GM12878 (cell line): ENCODE measurements around the gene MICAL3. TPM values are rescaled to one million over a fixed set of nuclear protein-coding genes. Genes with fewer than 3 reads are reported as not detected.
A peak's percentile ranks its signal among the peaks of the same experiment; 100 is the strongest.

Source experiments
- BRCA1 ChIP-seq: IDR thresholded peaks from 2 replicates; pipeline ENCODE4 v1.6.1; 2011; ENCODE audit warnings: low read depth, low read length, improper control_type of control experiment
- CHD2 ChIP-seq: IDR thresholded peaks from 2 replicates; pipeline ENCODE4 v1.6.1; 2011; ENCODE audit warnings: low read depth, low read length, improper control_type of control experiment, borderline replicate concordance
- CREB1 ChIP-seq: IDR thresholded peaks from 2 replicates; pipeline ENCODE4 v1.6.1; 2012; ENCODE audit warnings: low read depth, mild to moderate bottlenecking, inconsistent platforms
- CREM ChIP-seq: IDR thresholded peaks from 2 replicates; pipeline ENCODE4 v1.6.1; 2014; ENCODE audit warnings: antibody characterized with exemption, low read depth
- EP300 ChIP-seq, 2 experiments: fragments of 150-350 bp in 1 of 2; IDR thresholded peaks; 2 replicates each; pipeline ENCODE4 v1.6.1; 2011 to 2012; ENCODE audit warnings: low read depth in 2 of 2, low read length in 2 of 2, borderline replicate concordance in 1 of 2, improper control_type of control experiment in 1 of 2, inconsistent platforms in 1 of 2; ENCODE audit not compliant: control insufficient read depth in 1 of 2
- IKZF2 ChIP-seq, 2 experiments: fragments of 450-650 bp; IDR thresholded peaks; 2 replicates each; pipeline ENCODE4 v1.6.1; 2017; ENCODE audit warnings: mild to moderate bottlenecking in 2 of 2, moderate library complexity in 2 of 2
- MTA2 ChIP-seq: fragments of 450-650 bp; IDR thresholded peaks from 2 replicates; pipeline ENCODE4 v1.6.1; 2016; ENCODE audit warnings: low read depth, mild to moderate bottlenecking, moderate library complexity
- MXI1 ChIP-seq: fragments of 150-350 bp; IDR thresholded peaks from 2 replicates; pipeline ENCODE4 v1.6.1; 2011; ENCODE audit warnings: low read depth, mild to moderate bottlenecking, inconsistent platforms, low read length, improper control_type of control experiment
- SIX5 ChIP-seq: IDR thresholded peaks from 2 replicates; pipeline ENCODE4 v1.6.1; 2011; ENCODE audit warnings: mild to moderate bottlenecking, low read depth, low read length, moderate library complexity; ENCODE audit not compliant: severe bottlenecking
- SMAD1 ChIP-seq: fragments of 450-650 bp; IDR thresholded peaks from 2 replicates; pipeline ENCODE4 v1.6.1; 2018; ENCODE audit warnings: mild to moderate bottlenecking, low read depth; ENCODE audit not compliant: partially characterized antibody
- STAT1 ChIP-seq: fragments of 450-650 bp; conservative IDR thresholded peaks from 2 replicates; pipeline ENCODE4 v1.6.1; 2014; ENCODE audit warnings: antibody characterized with exemption, mild to moderate bottlenecking
- TARDBP ChIP-seq: IDR thresholded peaks from 2 replicates; pipeline ENCODE4 v1.6.1; 2016; ENCODE audit warnings: borderline replicate concordance
- YY1 ChIP-seq: IDR thresholded peaks from 2 replicates; pipeline ENCODE4 v1.6.1; 2011; ENCODE audit warnings: low read depth, mild to moderate bottlenecking, low read length
- ZBED1 ChIP-seq: IDR thresholded peaks from 2 replicates; pipeline ENCODE4 v1.6.1; 2016; ENCODE audit warnings: borderline replicate concordance
- ZNF207 ChIP-seq: fragments of 450-650 bp; IDR thresholded peaks from 2 replicates; pipeline ENCODE4 v1.6.1; 2014; ENCODE audit warnings: antibody characterized with exemption, mild to moderate bottlenecking, borderline replicate concordance
- polyA plus RNA-seq, 11 experiments: library from polyadenylated mRNA; depleted of rRNA in 4 of 11; unstranded in 6 of 11; stranded (reverse) in 5 of 11; fragments of >200 nt; fragmentation: Nextera tagmentation in 4 of 11; fragmentation: Illumina TruSeq in 1 of 11; extraction: Ambion mirVana in 4 of 11; extraction: Trizol in 1 of 11; gene quantifications; 1 replicate in 1 of 11; 2 replicates in 10 of 11; pipeline versions ENCODE4 v1.2.1 to v1.2.3, GENCODE V29; 2011 to 2016; ENCODE audit warnings: inconsistent platforms in 2 of 11, missing spikeins in 2 of 11, low read depth in 1 of 11
- total RNA-seq, 4 experiments: library from RNA; depleted of rRNA in 3 of 4; stranded (reverse); fragments of >200 nt in 3 of 4; fragmentation: Illumina TruSeq in 1 of 4; extraction: Trizol in 1 of 4; gene quantifications; 2 replicates each; pipeline versions ENCODE4 v1.2.1 to v1.2.3, GENCODE V29; 2013 to 2021
- TF ChIP-seq, protein P1 (sequence below): fragments of 450-650 bp; IDR thresholded peaks from 2 replicates; pipeline ENCODE4 v1.6.1; 2017; ENCODE audit warnings: mild to moderate bottlenecking, moderate library complexity
- TF ChIP-seq, protein P2 (sequence below): fragments of 450-650 bp; IDR thresholded peaks from 2 replicates; pipeline ENCODE4 v1.6.1; 2016; ENCODE audit warnings: mild to moderate bottlenecking
- TF ChIP-seq, protein P3 (sequence below): fragments of 450-650 bp; IDR thresholded peaks from 2 replicates; pipeline ENCODE4 v1.6.1; 2017; ENCODE audit warnings: borderline replicate concordance
- TF ChIP-seq, protein P4 (sequence below): IDR thresholded peaks from 2 replicates; pipeline ENCODE4 v1.6.1; 2012; ENCODE audit warnings: mild to moderate bottlenecking, low read depth, low read length

The MICAL3 gene
- total and polyA plus RNA-seq, 10 of the 15 experiments (the other 5 are each of a cell fraction or from before 2014, with no cell fraction given) = 2.6 to 92.2 (median 24.0) TPM

DNA sequence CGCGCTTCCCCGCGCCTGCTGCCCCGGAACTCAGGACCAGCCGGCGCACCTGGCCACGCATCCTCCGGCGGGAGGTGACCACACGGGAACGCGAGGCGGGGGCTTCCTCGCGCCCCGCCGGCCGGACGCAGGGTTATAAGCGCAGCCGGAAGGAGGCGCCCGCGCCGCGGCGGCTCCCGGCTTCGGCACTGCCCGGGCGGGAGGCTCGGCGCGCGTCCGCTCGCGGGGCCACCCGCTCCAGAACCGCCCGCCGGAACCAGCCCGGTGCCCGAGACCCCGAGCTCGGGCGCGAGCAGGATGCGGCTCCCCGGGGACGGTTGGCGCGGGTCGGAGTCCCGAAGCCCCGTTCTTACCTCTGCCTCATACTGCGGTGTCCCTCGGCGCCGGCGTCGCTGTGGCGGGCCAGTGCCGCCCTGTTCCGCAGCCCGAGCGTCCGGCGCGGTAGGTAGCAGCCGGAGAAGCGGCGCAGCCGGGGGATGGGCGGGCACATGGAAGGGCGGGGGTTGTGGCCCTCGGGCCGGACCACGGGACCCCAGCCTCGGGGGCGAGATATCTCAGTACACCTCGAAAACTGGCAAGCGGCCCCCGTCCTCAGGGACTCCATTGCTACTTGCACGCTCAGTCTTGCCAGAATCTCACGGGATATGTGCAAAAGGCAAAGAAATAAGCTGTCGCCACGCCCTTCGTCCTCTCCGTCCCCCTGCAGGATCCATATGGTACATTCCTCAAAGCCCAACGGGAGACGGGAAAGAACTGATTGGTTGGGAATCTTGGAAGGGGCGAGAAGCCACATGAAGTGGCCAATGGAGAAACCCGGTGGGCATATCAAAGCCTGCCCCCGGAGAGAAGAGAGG lies 23.1 kb downstream of the MICAL3 start (continued):
- TF ChIP-seq, protein P1, sequence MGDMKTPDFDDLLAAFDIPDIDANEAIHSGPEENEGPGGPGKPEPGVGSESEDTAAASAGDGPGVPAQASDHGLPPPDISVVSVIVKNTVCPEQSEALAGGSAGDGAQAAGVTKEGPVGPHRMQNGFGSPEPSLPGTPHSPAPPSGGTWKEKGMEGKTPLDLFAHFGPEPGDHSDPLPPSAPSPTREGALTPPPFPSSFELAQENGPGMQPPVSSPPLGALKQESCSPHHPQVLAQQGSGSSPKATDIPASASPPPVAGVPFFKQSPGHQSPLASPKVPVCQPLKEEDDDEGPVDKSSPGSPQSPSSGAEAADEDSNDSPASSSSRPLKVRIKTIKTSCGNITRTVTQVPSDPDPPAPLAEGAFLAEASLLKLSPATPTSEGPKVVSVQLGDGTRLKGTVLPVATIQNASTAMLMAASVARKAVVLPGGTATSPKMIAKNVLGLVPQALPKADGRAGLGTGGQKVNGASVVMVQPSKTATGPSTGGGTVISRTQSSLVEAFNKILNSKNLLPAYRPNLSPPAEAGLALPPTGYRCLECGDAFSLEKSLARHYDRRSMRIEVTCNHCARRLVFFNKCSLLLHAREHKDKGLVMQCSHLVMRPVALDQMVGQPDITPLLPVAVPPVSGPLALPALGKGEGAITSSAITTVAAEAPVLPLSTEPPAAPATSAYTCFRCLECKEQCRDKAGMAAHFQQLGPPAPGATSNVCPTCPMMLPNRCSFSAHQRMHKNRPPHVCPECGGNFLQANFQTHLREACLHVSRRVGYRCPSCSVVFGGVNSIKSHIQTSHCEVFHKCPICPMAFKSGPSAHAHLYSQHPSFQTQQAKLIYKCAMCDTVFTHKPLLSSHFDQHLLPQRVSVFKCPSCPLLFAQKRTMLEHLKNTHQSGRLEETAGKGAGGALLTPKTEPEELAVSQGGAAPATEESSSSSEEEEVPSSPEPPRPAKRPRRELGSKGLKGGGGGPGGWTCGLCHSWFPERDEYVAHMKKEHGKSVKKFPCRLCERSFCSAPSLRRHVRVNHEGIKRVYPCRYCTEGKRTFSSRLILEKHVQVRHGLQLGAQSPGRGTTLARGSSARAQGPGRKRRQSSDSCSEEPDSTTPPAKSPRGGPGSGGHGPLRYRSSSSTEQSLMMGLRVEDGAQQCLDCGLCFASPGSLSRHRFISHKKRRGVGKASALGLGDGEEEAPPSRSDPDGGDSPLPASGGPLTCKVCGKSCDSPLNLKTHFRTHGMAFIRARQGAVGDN = 0 out of 2 replicates have a peak, but pooled peaks have one; percentile 78
- TF ChIP-seq CREM (peak; percentile 23; the same call in 1 of the 2 replicates), CHD2 (0 out of 2 replicates have a peak, but pooled peaks have one; percentile 45), BRCA1 (no peak), ZNF207 (no peak; the same call in 1 of the 2 replicates), YY1 (no peak; the same call in 1 of the 2 replicates), SIX5 (peak; percentile 8), SMAD1 (no peak), MTA2 (peak; percentile 60; the same call in 1 of the 2 replicates), EP300 (IDR thresholded peaks at IDR 0.05; ENCODE audit: borderline replicate concordance in 1 of 2, control insufficient read depth in 1 of 2, low read depth in 2 of 2, low read length in 2 of 2) (no peak), IKZF2 (IDR thresholded peaks at IDR 0.05) (peak in 1 of 2 experiments; percentile 57; a peak in 2 of 4 replicates), TARDBP (no peak), CREB1 (peak; percentile 49; the same call in 1 of the 2 replicates), STAT1 (peak; percentile 71; the same call in 1 of the 2 replicates), ZBED1 (no peak), MXI1 (peak; percentile 61; the same call in 1 of the 2 replicates)
- TF ChIP-seq, protein P2, sequence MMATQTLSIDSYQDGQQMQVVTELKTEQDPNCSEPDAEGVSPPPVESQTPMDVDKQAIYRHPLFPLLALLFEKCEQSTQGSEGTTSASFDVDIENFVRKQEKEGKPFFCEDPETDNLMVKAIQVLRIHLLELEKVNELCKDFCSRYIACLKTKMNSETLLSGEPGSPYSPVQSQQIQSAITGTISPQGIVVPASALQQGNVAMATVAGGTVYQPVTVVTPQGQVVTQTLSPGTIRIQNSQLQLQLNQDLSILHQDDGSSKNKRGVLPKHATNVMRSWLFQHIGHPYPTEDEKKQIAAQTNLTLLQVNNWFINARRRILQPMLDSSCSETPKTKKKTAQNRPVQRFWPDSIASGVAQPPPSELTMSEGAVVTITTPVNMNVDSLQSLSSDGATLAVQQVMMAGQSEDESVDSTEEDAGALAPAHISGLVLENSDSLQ = peak; percentile 72
- TF ChIP-seq, protein P3, sequence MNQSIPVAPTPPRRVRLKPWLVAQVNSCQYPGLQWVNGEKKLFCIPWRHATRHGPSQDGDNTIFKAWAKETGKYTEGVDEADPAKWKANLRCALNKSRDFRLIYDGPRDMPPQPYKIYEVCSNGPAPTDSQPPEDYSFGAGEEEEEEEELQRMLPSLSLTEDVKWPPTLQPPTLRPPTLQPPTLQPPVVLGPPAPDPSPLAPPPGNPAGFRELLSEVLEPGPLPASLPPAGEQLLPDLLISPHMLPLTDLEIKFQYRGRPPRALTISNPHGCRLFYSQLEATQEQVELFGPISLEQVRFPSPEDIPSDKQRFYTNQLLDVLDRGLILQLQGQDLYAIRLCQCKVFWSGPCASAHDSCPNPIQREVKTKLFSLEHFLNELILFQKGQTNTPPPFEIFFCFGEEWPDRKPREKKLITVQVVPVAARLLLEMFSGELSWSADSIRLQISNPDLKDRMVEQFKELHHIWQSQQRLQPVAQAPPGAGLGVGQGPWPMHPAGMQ = no peak
- TF ChIP-seq, protein P4, sequence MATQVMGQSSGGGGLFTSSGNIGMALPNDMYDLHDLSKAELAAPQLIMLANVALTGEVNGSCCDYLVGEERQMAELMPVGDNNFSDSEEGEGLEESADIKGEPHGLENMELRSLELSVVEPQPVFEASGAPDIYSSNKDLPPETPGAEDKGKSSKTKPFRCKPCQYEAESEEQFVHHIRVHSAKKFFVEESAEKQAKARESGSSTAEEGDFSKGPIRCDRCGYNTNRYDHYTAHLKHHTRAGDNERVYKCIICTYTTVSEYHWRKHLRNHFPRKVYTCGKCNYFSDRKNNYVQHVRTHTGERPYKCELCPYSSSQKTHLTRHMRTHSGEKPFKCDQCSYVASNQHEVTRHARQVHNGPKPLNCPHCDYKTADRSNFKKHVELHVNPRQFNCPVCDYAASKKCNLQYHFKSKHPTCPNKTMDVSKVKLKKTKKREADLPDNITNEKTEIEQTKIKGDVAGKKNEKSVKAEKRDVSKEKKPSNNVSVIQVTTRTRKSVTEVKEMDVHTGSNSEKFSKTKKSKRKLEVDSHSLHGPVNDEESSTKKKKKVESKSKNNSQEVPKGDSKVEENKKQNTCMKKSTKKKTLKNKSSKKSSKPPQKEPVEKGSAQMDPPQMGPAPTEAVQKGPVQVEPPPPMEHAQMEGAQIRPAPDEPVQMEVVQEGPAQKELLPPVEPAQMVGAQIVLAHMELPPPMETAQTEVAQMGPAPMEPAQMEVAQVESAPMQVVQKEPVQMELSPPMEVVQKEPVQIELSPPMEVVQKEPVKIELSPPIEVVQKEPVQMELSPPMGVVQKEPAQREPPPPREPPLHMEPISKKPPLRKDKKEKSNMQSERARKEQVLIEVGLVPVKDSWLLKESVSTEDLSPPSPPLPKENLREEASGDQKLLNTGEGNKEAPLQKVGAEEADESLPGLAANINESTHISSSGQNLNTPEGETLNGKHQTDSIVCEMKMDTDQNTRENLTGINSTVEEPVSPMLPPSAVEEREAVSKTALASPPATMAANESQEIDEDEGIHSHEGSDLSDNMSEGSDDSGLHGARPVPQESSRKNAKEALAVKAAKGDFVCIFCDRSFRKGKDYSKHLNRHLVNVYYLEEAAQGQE = no peak
